GM19372 (cell line): ENCODE data around the gene DPH7.
"Not testable (repeated sequence)": the region's sequence is repeated elsewhere in the genome, so short reads cannot be mapped to it uniquely, and the experiment has no call there.

ENCODE experiments used
- ATAC-seq: cut with Tn5 transposase; IDR thresholded peaks from one replicate; pipeline ENCODE4 v1.9.1; 2021; ENCODE audit warnings: mild to moderate bottlenecking, low read depth, moderate library complexity; ENCODE audit not compliant: unreplicated experiment

DPH7 gene

GRCh38 chr9:137581361-137582285 lies 2.9 kb upstream of the DPH7 start:
- ATAC-seq, result no peak

DNA sequence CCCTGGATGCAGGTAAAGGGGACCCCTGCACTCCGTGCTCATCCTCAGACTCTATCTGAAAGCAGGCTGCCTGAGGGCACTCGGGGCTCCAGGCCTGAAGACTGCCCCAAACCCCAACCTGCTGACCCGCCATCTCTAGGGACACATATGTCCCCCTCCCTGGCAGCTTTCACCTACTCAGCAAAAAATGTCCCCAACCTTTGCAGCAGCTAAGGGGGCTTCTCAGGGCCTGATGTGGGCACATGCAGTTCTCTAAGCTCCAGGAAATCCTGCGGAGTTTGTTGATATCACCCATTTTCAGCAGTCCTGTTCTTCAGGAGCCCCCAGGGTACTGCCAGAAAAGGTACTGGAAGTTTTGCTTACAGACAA lies 2.2 kb upstream of the DPH7 start:
- no peak for ATAC-seq

GRCh38 chr9:137580209-137580953 lies 1.7 kb upstream of the DPH7 start:
- no peak for ATAC-seq

GRCh38 chr9:137579259-137579604 lies 507 bp upstream of the DPH7 start:
- ATAC-seq, result no peak

DNA sequence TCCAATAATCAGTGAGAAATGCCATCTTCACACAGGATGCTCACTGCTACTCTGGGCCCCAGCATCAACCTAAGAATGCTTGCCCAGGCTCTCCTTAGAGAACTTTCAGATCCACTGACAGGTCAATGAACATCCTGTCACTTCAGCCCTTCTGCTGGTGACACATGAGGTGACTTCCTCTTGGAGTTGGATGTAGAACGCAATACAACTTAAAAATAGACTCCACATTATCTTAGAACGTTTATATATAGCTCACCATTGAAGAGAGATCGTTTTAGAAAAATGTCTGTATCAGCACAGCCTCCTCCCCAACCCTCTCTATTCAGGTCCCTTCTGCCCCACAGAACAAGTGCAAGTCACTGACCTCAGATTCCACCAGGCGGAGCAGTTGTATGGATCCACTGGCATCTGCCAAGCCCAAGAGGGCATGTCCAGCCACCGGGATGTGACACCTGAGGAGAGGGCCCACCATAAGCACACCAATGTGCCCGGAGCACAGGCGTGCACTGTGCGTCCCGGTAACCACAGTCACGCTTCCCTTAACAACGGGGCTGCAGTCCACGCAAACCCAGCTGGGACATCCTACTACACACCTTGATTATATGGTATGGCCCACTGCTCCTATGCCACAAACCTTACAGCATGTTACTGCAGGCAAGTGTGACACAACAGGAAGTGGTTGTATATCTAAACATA lies 2.9 kb downstream of the DPH7 start:
- no peak for ATAC-seq

DNA sequence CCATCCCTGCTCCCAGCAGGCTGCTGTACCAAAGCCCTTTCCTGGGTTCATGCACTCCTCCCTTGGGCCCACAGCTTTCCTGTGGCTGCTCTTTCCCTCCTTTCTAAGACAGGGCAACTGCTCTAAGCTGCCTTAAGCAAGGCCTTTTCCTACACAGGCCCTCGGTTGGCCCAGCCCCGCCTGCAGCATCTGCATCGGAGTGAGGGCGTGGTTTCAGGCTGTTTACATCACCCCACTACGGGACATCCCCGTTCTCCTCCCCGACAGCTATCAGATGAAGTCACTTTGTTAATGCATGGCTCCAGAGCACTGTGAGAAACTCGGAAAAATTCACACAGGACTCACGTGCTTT lies 3.4 kb downstream of the DPH7 start:
- ATAC-seq, result no peak

DNA sequence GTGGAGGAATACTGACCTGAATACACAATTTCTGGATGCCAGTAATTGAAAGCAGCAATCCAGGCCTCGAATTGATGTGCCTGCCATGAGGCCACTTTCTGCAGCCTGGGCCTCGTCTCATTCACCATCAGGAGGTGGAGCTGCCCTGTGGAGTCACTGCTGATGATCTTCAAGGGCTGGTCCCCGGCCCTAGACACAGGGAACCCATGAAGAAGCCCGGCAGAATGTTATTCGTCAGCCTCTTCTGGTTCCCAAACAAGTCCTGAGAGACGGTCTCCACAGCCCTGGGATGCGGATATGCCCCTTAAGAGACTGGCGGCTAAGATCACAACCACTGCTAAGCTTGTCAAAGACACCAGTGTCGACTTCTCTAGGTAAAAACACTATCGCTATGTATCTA lies 4.5 kb downstream of the DPH7 start:
- ATAC-seq, result no peak

DNA sequence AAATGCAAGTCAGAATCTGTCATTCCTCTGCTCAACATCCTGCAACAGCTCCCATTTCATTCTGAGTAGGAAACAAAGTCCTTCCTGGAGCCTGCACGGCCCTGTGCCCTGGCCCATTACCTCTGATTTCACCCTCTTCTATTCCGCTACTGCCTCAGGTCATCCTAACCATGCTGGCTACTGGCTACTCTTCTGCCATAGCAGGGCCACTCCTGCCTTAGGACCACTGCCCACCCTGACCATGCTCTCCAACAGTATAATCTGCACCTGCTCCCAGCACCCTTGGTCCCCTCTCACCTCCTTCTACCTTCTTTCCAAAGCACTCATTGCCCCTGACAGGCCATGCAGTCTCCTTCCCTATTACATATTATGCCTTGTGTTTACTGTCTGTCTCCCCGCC lies 8.2 kb downstream of the DPH7 start:
- ATAC-seq, result no peak

DNA sequence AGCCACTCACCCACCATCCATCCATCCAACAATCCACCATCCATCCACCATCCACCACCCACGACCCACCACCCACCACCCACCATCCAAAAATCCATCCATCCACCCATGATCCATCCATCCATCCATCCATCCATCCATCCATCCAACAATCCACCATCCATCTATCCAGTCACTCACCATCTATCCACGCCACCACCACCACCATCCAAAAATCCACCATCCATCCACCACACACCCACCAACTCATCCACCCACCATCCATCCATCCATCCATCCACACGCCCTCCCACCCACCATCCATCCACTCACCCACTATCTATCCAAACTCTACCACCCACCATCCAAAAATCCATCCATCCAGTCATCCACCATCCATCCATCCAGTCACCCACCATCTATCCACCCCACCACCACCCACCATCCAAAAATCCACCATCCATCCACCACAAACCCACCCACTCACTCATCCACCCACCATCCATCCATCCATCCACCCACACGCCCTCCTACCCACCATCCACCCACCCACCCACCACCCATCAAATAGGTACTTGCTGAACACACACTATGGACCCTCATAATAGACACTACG lies 9.0 kb downstream of the DPH7 start:
- no peak for ATAC-seq

DNA sequence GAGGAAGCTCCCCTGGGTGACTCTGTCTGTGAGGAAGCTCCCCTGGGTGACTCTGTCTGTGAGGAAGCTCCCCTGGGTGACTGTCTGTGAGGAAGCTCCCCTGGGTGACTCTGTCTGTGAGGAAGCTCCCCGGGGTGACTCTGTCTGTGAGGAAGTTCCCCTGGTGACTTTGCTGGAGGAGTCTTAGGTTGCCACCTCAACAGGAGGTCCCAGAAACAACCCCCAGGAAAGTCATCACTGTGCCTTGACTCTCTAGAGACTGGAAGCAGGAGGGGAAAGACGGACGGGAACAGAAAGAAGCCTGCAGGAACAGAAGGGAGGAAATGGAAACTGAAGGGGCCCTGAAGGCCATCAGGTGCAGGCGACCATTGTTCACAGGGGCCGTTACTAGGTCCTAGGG lies 10.3 kb downstream of the DPH7 start:
- ATAC-seq, result not testable (repeated sequence)

- no peak for ATAC-seq
Observed at GRCh38 chr9:137564817-137565411, 13.8 kb downstream of the DPH7 start.

GRCh38 chr9:137564134-137564533 lies 14.6 kb downstream of the DPH7 start:
- ATAC-seq, result no peak

DNA sequence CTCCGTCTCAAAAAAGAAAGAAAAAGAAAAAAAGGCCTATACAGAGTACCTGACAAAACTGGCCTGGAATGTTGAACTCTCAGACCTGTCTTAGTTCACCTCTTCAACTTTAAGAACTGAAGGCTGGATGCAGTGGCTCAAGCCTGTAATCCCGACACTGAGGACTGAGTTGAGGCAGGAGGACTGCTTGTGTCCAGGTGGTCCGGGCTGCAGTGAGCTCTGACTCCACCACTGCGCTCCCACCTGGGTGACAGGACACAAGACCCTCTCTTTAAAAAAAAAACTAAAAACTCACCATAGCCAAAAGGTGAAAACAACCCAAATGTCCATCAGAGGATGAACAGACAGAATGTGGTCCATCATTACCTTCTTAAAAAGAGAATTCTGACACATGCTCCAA lies 20.6 kb downstream of the DPH7 start:
- ATAC-seq, result no peak

DNA sequence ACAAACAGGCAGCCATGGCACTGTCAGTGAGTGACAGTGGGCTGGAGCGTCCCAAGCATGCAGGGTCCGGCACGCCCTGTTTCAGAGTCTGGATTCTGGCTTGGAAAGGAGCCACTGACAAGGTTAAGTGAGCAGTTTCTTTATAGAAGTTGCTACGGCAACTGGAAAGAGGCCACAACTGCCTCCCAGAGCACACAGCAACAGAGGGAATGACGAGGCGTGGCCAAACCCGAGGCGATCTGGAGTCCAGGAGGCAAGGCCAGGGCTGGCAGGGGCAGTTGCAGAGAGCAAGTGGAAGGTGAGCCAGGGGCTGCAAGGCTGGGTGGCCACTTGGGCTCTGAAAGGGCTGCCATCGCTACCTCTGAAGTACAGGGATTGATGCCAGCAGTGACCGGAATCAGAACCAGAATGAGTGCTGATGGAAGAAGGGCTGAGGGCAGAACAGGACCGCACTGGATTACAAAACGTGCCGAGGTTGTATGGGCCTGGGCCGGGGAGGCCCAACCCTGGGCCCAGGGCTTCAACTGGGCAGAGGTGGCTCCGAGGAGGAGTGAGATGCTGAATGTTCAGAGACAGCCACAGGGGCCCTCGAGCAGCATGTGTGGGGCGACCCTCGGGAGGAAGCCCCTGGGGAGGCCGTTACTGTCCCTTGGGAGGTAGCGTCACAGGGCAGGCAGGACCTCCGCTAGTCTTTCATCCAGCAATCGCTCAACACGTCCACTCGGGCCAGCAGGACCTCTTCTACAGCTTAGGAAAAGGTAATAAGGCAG lies 22.5 kb downstream of the DPH7 start:
- ATAC-seq, result no peak

DNA sequence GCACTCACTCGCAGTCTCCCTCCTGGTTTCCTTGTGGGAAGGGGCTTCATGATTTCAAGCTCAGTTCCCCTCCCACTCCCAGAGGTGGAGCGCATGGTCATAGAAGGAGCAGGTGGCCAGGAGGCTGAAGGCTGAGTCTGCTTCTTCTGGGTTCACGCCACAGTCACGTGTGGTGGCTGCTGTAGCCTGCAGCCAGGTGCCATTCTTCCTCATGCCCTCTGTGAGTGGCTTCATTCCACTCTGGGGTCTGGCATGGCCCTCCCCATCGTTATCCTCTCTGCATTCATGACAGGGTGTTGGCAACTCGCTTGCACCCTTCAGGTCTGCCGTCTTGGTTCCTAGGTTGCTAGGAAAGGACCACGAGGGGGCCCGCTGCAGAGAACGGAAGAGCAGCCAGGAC lies 23.5 kb downstream of the DPH7 start:
- ATAC-seq, result no peak

GRCh38 chr9:137554349-137554748 lies 24.4 kb downstream of the DPH7 start:
- no peak for ATAC-seq

DNA sequence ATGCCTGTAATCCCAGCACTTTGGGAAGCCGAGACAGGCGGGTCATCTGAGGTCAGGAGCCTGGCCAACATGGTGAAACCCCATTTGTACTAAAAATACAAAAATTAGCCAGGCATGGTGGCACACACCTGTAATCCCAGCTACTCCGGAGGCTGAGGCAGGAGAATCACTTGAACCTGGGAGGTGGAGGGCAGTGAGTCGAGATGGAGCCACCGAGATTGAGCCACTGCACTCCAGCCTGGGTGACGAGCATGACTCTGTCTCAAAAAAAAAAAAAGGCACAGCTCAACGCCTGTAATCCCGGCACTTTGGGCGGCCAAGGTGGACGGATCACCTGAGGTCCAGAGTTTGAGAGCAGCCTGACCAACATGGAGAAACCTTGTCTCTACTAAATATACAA lies 25.1 kb downstream of the DPH7 start:
- not testable (repeated sequence) for ATAC-seq

DNA sequence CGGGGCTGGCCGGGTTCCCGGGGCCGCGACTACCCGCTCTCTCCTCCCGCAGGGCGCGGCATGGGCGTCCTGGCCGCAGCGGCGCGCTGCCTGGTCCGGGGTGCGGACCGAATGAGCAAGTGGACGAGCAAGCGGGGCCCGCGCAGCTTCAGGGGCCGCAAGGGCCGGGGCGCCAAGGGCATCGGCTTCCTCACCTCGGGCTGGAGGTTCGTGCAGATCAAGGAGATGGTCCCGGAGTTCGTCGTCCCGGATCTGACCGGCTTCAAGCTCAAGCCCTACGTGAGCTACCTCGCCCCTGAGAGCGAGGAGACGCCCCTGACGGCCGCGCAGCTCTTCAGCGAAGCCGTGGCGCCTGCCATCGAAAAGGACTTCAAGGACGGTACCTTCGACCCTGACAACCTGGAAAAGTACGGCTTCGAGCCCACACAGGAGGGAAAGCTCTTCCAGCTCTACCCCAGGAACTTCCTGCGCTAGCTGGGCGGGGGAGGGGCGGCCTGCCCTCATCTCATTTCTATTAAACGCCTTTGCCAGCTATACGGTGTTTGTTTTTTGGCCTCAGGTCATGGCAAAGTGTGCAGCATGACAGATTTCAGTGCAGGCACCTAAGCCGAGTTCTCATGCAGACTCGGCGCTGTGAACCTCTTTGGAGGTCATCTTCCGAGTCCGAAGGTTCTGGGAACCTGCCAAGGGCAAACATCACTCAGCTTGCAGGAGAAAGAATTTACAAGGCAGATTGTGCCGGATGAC lies 26.5 kb downstream of the DPH7 start:
- ATAC-seq, result no peak
